Skin of body (tissue), 2 donors: Measurements from ENCODE around the gene PAK4. TPM values are rescaled to one million over a fixed set of nuclear protein-coding genes. Genes with fewer than 3 reads are reported as not detected.
A peak's percentile ranks its signal among the peaks of the same experiment; 100 is the strongest.

Experiments
- DNase-seq: peaks from one replicate; lab custom pipeline; 2025; lab: John Stamatoyannopoulos, UW
- total RNA-seq: library from RNA; depleted of rRNA; stranded (reverse); fragments of >200 nt; gene quantifications from one replicate; pipeline ENCODE4 v1.2.3, GENCODE V29; 2014

Gene PAK4
- total RNA-seq, 1 donor from 2014 or later = 8.8 TPM

DNA sequence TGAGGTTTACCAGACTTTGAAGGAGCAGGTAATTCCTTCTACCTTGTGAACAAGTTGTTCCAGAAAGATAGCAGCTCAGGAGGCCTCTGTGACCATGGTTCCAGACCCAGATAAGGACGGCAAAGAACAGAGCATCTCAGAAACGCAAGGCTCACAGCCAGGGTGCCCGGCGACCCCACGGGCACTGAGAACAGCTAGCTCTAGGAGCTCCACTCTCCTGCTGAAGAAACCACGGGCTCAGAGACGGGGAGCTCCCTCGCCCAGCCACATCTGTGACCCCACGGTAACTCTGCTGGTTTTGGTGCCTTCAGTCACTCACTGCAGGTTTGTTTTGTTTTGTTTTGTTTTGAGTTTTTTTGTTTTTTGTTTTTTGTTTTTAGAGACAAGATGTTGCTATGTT is 55.2 kb downstream of the PAK4 start:
- no peak for DNase-seq

DNA sequence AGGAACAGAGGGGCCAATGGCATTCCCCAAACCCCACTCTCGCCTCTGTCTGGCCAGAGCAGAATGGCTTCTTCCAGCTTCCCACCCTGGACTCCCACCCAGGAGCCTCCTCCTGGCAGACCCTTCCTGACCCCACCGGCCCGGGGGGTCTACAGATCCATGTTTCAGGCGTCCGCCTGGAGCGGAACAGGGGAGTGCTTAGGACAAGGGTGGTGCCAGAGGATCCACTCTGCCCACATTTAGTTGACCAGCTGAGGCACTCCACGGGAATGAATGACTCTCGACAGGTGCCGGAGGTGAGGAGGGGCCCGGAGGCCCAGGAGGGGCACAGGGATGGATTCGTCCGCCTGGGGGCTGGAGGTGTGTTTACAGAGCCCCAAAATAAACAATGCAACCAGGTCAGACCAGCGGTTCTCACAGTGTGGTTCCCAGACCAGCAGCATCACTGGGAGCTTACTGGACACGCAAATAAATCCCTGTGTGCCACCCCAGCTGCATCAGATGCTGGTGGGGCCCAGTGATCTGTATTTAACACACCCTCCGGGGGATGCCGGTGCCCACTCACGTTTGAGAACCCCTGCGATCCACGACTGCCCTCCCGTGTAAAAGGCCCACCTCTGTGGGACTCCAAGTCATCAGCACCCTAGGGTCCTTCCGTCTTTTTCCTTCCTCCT is 56.1 kb downstream of the PAK4 start:
- no peak for DNase-seq

DNA sequence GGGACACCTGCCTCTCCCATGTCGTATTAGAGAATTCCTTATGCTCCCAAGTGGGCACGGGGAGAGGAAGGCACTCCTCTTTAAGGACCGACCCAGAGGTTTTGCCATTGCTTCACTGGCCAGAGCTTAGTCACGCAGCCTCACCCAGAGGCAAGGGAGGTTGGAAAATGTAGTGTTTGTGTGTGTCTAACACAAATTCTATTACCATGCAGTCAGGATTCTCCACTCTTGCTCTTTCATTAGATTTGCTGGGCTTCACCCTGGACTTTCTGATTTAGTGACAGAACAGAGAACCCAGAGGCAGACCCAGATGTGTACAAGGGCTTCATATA is 56.6 kb downstream of the PAK4 start:
- no peak for DNase-seq

DNA sequence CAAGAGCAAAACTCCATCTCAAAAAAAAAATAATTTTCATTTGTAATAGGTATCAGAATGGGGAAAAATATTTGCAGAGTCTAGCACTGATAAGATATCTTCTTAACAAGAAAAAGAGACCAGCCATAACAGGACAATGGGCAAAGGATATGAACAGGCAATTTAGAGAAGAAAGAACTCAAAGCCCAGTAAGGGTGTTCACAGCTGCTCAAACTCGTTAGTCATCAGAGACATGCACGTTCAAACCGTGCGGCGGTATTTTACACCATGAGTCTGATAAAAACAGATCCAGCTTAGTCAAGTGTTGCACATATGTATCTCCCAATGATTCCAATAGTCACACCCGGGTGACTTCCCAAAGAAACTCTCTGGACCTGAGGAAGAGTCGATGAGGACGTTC is 57.5 kb downstream of the PAK4 start:
- DNase-seq = no peak

DNA sequence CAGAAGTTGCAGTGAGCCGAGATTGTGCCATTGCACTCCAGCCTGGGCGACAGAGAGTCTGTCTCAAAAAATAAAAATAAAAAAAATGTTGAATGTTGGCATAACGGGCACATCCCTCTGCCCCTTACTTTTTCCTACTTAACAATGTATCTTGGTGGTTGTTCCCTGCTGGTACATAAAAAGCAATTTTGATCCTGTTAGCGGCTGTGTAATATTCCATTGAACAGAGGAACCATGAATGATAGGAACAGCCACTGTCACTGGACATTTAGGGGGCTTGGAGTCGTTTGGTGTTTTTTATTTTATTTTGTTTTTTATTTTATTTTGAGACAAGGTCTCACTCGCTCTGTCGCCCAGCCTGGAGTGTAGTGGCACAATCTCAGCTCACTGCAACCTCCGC is 60.8 kb downstream of the PAK4 start:
- DNase-seq = no peak

DNA sequence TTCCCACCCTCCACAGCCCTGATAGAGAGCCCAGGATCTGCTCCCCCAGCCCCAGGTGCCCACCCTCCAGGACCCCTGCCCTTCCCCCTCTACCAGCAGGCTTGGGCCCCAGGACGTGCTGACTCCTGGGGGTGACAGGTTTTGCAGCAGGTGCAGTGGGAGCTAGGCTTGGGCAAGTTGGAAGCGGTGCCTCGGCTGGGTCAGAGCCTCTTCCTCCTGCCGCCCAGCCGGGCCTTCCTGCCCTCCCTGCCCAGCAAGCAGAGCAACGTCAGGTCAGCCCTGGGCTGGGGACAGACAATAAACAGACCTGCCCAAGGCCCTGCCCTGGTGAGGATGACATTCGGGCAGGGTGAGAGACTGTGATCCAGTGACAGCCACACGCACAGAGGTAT is 62.0 kb downstream of the PAK4 start:
- no peak for DNase-seq

DNA sequence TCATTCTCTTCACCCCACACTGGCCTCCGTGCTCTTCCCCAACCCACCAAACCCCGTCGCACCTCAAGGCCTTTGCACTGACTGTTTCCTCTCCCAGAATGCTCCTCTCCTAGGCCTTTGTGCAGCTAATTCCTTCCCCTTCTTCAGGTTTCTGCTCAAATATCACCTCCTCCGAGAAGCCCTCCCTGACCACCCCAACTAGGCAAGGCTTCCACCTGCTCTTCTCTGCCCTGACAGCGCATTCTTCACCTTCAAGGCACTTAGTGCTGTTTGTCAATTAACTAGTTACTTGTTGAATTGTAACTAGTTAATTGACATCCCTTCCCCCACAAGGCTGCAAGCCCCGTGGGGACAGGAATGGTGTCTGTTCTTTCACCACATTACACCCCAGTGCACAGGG is 63.4 kb downstream of the PAK4 start:
- no peak for DNase-seq

DNA sequence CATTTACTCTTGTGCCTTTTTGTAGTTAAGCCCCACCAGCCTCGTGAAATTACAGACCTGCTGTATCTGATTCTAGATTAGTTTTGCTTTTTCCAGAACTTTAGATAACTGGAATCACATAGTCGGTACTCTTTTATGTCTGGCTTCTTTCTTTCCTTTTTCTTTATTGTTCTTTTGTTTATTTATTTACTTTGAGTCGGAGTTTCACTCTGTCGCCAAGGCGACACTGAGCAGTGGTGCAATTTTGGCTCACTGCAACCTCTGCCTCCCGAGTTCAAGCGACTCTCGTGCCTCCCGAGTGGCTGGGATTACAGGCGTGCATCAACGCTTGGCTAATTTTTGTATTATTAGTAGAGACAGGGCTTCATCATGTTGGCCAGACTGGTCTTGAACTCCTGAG is 65.2 kb downstream of the PAK4 start:
- DNase-seq = no peak

DNA sequence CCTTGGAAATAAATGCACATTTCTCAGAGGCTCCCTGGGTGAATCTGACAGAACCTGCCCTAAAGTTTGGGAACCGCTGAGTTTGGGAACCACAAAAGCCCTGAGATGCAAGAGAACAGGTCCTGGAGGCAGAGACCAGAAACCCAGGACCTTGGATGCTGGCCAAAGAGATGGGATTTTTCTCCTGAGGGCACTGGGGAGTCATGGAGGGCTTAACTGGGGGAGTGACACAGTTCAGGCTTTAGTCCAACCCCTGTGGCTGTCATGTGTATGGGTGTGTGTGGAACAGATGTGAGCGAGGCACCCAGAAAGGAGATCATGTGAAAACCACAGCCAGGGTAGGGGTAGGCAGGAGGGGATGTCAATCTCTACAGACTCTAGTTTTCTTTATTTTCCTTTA is 67.3 kb downstream of the PAK4 start:
- no peak for DNase-seq

DNA sequence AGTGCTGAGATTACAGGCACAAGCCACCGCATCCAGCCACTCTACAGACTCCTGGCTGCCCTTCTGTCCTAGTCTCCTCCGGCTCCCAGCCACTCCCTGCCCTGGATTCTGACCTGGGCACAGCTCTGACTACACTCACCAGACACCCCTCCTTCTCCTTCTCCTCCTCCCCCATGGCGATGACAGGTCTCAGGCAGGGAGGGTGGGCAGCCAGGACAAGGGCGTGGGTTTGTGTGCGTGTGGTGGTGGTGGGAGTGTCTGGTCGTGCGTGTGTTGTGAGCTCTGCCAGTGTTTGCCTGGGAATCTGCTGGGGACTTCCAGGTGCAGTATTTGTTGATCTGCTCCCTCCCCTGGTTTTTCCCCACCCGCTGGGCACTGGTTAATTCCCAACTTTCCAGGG is 68.2 kb downstream of the PAK4 start:
- DNase-seq = no peak

DNA sequence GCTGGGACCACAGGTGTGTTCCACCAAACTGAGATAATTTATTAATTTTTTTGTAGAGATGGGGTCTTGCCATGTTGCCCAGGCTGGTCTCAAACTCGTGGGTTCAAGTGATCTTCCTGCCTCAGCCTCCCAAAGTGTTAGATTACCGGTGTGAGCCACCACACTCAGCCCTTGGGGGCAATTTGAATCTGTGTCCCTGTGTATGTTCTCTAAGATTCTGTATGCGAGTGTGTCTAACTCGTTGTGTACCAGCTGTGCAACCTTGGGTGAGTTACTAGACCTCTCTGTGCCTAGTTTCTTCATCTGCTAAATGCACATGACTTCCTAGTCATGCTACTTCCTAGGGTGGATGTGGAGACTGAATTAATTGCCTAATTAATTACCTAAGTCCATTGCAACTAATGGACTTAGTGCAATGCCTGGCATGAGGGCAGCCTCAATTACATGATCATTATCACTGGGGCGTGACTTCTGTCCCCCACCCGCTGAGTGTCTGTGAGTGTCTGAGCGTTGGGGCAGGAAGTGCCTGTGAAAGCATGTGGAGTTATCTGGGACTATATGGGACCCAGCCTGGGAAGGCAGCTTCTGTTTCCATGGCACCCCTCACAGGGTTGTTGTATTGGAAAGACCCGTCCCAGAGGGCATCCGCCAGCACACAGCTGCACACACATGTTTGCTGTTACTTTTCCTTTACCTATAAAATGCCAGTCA is 69.4 kb downstream of the PAK4 start:
- DNase-seq = peak; percentile 9

DNA sequence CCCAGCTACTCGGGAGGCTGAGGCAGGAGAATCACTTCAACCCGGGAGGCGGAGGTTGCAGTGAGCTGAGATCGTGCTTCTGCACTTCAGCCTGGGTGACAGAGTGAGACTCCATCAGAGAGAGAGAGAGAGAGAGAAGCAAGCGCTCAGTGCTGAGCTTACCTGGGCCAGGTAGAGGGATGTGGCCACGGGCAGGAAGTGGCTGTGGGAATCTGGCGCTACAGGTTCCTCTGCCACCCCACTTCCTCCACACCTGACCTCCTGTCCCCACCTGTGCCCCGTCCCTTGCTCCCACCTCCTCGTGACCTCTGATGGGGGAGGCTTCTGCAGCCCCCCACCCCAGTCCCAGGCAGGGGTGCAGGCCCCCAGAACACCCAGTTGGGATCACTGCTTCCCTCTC is 70.2 kb downstream of the PAK4 start:
- no peak for DNase-seq

DNA sequence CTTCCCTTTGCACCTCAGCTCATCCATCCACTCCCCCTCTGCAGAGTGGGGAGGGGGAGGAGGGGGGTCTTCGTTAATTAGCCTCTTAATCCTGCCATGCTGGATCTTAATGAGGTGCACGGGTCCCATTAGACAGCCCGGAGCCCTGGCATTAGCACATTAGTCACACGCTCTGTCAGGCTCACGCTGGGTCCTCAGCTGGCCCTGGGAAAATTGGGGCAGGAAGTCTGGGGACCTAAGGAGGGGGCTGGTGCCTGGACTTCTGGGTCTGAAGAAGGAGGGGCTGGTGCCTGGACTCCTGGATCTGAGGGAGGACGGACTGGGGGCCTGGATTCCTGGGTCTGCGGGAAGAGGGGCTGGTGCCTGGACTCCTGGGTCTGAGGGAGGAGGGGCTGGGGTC is 70.7 kb downstream of the PAK4 start:
- DNase-seq = no peak

DNA sequence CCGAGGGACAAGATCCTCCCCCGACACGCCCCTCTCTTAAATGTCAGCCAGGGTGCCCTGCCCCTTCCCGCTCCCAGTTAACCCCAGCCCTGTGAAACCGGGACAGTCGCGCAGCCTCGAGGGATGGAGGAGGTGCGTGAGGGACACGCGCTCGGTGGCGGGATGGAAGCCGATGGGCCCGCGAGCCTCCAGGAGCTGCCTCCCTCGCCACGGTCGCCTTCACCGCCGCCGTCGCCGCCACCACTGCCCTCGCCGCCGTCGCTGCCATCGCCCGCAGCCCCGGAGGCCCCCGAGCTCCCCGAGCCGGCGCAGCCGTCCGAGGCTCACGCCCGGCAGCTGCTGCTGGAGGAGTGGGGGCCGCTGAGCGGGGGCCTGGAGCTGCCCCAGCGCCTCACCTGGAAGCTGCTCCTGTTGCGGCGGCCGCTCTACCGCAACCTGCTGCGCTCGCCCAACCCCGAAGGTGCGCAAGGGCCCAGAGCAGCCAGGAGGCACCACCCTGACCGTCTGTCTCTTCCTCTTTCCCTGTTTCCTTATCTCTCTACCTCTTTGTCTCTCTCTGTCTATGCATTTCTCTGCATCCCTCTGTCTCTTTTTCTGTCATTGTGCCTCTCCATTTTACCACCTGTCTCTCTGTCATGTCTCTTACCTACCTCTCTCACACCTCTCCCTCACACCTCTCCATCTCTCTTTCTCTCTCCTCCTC is 71.4 kb downstream of the PAK4 start, which contains the start of gene NCCRP1:
NCCRP1 (plus strand) TSS at position 105 of the 703 bp plus-strand sequence; CDS start at position 124, 19 bp downstream.
- no peak for DNase-seq

DNA sequence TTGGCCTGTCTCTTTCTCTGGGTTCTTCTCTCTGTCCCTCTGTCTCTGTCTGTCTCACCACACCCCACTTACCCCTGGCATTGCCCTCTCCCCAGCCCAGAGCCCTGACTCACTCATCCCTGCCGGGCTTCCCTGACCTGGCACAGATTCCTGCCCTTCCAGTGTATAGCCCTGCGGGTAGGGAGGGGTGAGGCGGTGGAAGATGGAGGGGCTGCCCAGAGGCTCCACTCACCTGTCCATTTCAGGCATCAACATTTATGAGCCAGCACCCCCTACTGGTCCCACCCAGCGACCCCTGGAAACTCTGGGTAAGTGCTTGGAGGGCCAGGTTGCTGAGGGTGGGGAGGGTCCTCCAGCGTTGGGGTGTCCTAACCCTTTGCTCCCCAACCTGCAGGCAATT is 72.2 kb downstream of the PAK4 start:
- no peak for DNase-seq

DNA sequence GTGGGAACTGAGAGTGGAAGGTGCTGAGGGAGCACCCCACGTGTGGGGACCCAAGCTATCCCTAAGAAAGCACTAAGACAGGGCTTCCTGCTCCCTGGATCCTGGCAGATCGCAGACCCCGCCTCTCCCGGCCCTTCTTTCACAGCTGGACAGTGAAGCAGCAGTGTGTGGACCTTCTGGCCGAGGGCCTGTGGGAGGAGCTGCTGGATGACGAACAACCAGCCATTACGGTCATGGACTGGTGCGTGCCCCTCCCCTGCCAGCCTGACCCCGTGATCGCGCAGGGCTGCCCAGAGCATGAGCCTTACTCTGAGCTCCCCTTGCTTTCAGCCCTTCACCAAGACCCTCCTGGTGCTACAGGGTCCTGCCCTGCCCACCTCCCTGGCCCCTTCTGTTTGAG is 73.4 kb downstream of the PAK4 start:
- DNase-seq = no peak

DNA sequence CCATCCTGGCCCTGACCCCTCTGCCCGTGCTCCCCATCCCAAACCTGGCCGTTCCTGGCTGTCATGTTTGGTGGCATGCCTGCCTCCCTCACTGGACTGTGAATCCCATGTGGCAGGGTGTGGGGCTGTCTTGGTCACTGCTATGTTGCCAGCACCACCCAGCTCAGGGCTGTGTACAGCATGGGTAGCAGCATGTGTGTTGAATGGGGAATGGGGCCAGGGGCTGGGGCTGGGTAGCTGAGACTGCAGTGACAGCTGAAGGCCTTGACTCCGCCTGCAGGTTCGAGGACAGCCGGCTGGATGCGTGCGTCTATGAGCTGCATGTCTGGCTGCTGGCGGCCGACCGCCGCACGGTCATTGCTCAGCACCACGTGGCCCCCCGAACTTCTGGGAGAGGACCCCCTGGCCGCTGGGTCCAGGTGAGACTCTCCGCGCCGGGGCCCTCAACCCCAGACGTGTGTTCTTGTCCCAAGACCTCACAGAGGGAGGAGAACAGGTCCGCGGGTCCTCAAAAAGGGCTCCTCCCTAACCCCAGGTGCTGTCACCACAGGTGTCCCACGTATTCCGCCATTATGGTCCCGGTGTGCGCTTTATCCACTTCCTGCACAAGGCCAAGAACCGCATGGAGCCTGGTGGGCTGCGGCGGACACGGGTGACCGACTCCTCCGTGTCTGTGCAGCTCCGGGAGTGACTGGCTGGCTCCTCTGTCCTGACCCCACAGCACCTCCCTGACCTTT is 74.6 kb downstream of the PAK4 start:
- DNase-seq = no peak

DNA sequence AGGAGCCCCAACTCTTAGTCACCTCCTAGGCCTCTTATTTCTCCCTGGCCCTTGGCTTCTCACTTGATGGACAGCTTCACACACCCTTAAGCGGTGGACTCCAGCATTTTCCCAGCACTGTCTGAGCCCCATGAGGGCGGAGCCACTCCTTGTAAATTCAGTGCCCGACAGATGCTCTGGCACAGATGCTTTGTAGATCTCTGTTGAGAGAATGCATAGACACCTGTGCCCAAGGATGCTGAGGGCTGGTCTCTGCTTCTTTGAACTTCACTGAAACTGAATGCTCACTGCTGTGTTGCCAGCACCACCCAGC is 75.2 kb downstream of the PAK4 start:
- DNase-seq = no peak

DNA sequence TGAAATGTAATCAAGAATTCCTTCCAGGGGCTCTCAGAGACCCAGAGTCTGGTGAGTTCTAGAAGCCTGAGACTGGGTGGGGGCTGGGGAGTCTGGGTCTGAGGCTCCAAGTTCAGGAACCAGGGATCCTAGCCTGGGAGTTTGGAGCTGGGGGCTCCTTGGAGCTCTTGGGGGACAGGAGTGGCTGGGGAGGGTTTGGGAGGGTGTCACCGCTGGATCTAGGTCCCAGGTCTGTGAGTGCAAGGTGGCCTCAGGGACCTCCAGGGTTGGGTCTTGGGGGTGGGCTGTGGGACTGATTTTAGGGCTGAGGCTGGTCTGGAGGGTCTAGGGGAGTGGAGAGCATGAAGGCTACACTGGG is 77.4 kb downstream of the PAK4 start:
- DNase-seq = no peak

DNA sequence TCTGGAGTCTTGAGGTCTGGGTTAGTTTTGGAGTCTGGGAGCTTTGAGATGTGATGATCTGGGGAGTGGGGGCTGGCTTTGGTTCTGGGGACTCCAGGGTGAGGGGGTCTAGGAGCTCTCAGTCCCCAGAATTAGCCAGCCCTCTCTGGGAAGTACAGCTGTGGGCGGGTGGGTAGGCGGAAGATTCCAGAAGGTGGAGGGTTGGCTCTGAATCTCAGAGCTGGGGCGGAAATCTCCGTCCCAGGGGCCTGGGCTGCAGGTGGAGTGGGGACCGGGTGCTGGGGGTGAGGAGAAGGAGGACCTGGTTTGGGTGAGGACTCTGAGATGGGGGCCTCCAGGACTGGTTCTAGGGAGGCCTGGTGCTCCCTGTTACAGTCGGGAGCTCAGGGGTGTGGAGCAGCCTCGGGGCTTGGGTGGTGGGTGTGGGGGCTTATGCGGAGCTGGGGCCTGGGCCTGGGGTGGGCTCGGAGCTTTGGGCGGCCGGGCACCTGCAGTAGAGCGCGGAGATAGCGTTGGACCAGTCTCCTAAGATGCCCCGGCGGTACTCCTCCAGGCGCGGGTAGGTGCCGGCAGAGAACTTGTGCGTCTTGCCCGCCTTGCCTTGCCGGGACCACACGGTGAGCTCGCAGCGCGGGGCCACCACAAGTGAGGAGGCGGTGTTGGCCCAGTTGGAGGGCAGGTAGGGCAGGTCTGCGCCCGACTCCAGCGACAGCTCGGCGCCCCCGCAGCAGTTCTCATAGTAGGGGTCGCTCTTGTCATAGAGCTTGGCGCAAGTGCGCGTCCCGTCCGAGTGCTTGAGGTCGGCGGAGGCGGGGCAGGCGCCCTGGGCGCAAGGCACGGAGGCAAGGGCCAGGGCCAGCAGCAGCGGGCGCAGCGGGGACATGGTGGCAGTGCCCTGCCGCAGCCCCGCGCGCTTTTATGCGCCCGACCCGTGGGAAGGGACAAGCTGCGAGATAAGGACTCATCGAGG is 78.1 kb downstream of the PAK4 start, which contains the start of gene SYCN:
SYCN (minus strand) TSS at position 892 of the 970 bp plus-strand sequence; CDS start at position 883, 9 bp downstream.
- DNase-seq = no peak

DNA sequence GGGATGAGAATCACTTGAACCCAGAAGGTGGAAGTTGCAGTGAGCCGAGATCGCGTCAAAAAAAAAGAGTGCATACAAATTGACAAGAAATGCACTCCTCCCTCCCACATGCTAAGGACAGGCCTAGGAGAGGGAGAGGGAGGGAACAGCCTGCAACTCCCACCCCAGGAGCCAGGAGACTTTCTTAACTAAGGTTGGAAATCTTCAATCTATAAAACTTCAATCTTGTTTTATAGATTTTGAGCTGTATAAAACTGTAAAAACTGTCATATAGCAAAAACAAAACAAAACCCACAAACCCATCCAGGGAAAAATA is 79.8 kb downstream of the PAK4 start:
- no peak for DNase-seq
